Measurements from ENCODE around the gene NISCH. TPM values are rescaled to one million over a fixed set of nuclear protein-coding genes. Genes with fewer than 3 reads are reported as not detected.
A peak's percentile ranks its signal among the peaks of the same experiment; 100 is the strongest.

The NISCH gene
- polyA plus RNA-seq, 12 donors, result 50.6 to 137 (median 62.0) TPM; not detected in 1

DNA sequence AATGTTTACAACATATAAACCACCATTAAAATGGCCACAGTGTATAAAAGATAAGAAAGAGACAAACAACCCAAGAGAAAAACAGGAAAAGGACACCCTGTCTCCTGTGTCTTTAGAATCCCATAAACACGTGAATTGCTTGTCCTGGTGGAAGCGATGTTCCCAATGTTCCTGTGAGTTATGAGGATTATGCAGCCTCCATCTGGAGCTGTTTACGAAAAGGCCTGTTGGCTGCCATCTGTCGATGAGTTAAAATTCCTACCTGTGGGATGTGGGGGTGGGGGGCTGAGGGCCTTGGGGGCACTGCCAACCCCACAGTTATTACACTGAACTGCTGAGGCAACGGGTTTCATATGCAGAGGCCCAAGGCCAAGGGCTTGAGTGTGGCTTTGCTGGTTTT, 13.6 kb downstream of the NISCH start:
- no peak for DNase-seq

DNA sequence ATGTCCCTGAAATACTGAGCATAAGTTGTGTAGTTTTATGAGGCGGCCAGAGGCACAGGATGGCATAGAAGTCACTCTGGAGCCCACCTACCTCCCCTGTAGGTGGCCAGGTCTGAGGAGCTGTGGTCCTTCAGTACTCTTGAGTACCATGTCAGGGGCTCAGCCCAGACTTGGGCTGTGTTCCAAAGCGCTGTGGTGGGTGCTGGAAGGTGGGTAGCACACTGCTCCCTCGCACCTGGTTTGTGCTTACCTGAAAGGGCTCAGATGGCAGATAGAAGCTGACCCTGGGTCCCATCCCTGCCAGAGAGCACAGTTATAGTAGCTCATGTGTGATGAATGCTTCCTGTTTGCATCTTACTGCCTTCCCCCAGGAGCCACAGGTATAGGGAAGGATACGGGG, 15.5 kb downstream of the NISCH start:
- no peak for DNase-seq

DNA sequence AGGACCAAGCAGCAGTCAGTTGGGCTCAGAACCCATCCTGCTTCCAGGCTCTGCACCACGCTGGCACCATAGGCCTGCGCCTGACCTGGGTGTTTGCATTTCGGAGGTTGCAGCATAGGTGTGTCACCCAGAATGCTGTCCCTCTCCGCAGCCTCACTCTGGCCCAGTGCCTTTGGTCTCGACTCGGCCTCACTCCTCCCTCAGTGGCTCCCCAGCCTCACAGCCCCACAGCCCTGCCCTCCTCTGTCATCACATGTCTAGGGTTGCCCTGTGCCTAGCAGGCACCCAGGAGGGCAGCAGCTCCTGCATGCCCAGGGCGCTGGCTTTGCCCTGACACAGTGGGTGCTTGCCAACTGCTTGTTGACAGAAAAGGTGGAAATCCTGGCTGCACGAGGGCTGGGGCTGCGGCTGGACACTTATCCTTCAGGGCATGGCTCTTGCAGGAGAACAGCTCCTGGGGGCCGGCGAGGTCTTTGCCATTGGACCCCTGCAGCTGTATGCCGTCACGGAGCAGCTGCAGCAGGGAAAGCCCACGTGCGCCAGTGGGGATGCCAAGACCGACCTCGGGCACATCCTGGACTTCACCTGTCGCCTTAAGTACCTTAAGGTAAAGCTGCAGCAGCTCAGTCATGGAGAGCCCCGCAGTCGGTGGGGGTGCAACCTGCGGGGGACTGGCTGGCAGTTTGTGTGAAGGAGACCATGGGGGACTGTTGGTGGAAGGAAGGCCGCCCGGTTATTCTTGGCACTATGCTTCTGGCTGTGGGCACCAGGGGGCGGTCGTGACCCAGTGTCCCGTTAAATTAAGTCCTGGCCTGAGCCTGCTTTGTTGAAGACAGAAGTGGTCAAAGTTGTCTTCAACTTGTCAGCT, 16.2 kb downstream of the NISCH start:
- DNase-seq, result no peak

DNA sequence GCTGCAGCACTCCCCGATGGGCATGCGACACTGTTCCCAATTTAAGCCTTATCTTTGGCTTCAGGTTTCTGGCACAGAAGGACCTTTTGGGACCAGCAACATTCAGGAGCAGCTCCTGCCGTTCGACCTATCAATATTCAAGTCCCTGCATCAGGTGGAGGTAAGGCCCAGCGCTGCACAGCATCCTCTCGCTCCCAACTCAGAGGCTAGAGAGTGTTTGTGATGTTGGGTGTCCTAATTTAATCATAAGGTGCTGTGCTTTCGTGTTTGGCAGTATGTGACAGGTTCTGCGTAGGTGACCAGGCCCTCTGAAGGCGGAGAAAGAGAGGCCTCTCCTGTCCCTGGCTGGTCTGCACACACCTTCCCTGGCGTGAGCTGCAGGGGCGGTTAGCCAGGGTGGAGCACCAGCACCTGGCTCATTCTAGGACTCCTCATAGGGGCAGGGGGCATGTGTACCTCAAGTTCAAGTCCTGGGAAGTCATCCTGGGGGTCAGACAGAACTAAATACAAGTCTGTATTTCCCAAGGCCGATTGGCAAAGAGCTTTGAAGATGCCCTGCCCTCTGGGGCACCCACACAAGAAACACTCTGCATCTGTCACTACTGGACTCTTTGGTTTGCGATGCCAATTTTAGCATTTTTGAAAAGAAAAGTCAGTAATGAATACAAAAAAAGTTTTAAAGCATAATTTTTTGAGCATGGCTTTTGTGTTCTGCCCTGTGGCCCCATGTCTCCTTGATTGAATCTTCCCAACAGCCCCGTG, 17.0 kb downstream of the NISCH start:
- DNase-seq, result no peak

DNA sequence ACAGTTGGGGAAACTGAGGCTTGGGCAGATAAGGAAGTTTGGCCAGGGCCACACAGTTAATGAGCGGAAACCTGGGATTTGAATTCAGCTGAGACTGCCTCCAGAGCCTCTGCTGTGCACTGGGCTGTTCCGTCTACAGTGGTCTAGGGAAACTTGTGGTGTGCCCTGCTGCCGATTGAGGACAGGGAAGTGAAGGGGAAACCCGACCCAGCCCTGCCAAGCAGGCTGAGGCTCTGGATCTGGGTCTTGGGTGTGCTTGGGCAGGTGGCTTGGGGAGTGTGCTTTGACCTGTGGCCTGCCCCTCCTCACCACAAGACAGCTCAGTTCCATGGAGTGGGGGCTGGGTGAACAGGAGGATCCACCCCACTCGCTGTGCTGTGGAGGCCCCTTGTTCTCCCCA, 17.6 kb downstream of the NISCH start:
- no peak for DNase-seq

DNA sequence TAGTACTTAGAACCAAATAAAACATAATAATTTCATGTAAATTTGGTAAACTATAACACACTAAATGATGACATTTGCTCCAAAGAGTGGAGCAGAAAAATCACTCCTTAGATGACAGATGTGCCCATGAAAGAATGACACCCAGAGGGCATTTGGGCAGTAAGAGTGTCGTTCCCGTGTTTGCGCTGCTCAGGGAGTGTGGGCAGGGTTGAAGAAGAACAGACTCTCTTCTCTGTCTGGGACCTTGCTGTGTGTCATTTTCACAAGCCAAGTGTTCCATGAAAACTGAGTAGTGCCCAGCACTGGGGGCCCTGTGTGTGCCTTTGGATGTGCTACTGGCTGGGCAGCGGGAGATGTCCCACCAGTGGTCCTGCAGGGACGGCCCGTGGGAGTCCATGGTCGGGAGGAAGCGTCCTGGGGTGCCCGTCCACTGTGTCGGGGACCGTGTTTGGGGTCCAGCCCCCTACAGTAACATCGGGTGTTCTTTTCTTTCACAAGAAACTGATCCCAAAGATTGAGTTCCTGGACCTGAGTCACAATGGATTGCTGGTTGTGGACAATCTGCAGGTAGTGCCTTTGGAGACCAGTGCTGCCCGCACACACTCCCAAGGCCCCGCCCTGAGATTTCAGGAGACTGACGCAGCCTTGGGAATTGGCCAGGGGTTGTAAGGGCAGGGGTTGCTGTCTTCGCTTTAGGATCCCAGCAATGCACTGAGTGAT, 21.8 kb downstream of the NISCH start:
- DNase-seq, result no peak

DNA sequence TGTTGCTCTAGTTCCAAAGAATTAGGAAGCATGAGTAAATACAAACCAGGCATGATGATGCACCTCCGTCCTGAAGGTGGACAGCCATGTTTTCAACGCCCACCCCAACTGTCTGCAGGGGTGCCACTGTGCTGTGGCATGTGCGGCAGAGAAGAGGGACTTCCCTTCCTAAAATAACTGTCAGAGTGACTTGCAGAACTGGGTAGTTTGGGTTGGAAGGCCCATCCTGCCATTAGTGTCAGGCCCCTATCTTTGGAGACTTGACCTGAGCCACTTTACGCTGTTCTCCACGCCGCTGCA, 22.3 kb downstream of the NISCH start:
- DNase-seq, result no peak

DNA sequence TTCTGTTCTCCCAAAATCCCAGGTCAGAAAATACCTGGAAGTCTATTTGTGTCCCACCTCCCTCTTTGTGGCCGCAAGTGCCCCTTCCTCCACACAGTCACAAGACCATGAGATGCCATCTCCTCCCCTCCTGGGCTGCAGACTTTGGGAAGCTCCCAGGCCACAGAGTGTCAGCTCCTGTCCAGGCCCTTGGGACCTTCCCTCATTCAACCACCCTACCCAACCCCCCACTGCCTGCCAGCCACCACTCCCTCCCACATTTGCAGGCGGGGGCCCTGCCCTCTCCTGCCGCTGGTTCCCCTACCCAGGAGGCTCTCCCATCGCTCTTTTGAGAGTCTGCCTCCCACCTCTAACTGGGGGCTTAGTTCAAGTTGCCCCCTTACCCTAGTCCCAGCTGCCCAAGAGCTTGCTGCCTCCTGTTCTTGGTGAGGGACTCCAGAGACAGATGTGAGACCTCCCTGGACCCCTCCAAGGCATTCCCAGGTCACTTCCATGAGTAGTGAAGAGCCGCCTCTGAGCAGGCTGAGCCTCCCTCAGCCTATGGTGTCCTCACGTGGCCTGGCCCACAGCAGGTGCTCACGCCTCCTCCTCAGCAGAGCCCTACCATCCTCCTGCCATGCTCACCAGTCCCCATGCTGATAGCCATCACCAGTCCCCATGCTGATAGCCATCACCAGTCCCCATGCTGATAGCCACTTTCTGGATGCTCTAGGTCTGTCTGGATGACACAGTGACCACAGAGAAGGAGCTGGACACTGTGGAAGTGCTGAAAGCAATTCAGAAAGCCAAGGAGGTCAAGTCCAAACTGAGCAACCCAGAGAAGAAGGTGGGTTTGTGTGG, 23.9 kb downstream of the NISCH start:
- no peak for DNase-seq

DNA sequence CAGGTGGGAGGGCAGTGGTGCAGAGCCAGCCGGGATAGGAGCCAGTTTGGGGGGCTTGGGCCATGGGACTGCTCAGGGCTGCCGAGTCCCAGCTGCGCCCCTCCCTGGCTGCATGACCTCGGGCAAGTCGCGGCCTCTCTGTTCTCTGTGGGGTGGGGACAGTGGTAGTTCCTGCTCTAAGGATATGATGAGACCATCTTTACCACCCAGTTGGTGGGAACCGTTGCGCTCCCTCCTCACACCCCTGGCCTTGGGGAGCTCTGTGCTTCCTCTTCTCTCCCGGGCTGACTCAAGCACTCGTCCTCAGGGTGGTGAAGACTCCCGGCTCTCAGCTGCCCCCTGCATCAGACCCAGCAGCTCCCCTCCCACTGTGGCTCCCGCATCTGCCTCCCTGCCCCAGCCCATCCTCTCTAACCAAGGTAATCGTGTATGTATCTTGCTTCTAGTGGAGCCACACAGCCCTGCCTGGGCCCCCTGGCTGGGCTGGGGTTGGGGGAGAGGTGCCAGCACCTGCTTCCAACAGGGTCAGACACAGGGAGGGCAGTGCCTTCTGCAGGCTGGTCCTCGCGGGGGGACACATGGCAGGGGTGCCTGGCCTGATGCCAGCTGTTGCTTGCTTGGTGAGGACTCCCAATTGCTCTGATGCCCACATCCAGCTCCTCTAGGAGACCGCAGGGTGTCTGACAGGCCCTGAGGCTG, 24.6 kb downstream of the NISCH start:
- DNase-seq, result no peak

DNA sequence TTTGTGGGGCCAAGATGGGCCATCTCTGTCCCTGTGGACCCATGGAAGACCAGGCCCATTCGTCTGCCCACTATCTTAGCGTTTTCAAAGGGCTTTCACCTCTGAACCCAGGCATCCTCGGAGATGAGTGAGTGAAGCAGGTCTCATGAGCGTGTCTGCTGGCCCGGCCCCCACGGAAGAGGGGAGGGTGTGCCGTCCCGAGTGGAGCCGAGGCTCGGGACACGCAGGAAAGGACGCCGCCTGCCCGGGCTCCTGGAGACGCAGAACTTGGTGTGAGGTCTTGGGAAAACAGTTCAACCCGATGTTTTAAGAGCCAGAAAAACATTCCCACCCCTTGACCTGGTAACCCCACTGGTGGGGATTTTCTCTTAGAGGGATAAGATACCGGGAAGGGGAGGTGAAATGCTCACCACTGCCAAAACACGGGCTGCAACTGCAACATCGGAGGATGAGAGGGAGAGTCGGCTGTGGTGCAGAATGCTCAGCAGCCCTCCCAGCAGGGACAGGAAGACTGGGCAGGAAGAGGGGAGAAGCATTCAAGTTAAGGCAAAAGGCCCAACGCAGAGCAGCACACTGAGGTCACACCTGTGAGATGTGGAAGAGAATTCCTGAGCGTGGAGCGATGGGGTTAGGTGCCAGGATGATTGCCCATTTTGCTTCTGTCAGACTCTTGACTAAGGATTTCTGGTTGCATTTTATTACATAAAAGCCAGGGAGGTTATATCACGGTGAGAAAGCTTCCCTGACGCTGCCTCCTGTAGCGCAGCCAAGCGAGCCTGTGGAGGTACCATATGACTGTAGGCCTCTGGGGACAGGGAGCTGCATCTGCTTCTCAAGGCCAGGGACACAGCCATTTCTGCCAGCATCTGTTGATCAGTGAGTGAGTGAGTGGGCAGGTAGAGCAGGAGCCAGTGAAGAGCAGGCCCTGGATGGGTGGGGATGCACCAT, 25.6 kb downstream of the NISCH start:
- no peak for DNase-seq

DNA sequence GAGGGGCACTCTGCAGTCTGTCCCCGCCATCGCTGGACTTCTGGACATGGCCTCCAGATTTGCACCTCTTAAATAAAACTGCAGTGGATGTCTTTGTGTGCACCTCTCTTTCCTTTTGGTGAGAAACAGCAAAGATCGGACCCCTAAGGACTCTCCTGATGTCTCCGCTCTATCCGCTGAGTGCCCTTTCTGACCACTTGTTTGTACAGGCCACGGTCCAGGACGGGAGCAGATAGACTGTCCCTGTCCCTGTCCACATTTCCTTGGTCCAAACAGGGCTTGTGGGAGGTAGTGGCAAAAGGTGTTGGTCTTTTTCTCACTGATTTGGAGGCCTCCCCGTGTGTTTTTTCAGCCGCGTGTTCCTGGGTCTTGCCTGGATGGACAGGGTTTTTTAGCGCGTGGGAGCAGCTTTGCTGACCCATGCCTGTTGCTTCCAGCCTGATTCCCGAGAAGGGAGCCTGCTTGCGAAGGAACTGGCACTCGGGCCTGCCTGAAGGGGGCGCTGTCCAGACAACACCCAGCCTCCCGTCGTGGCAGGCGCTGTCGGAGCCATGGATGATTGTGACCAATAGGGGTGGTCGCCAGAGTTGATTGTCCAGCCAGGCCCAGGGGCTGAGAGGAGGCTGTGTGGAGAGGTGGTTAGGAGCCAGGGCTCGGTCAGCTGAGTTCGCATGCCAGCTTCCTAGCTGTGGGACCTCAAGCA, 26.6 kb downstream of the NISCH start:
- no peak for DNase-seq

DNA sequence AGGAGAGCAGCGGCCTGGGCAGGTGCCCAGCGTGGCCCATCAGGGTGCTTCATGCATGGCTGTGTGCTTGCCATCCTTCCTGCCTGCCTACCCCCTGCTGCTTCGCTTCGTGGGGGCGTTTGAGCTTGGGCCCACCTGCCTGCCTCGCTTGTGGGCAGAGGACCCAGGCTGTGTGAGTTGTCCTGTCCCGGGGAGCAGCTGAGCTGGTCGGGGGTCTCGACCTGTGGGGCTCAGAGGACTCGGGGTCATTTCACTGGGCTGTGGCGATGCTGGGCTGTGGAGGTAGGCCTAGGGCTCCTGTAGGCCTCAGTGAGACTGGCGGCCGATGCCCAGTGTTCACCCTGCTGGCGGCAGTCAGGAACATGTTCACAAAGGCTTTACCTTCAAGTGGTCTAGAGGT, 27.7 kb downstream of the NISCH start:
- DNase-seq, result no peak

DNA sequence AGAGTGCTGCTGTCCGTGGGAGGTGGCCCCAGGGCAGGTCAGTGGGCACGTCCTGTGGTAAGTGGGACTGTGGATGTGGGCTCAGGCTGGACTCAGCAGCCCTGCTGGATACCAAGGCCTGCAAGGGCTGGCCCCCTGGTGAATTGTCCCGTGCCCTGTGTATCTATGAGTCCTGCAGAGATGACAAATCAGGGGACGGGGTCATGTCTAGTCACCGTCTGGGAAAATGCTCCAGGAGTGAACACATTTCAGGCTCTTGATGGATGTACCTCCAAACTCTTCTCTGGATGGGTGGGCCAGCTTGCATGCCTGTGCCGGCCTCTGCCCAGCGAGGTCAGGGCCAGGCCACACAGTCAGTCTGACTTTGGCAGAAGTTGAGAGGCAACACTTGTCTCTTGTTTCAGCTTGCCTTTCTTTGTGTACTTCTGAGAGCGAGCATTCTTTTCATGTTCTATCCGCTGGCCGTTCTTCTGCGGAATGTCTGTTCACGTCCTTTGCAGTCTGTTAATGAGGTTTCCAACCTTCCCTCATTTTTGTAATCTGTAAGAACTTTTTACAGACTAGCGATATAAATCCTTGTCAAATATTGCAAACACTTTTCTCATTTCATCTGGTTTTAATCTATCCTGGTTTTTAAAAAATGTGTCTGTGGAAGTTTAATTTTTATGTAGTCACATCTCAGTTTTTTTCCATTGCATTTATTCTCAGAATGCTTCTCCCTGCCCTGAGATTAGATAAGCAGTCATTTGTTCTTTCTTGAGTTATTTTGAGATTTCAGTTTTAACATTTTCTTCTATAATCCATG, 28.4 kb downstream of the NISCH start:
- peak; percentile 20 for DNase-seq

DNA sequence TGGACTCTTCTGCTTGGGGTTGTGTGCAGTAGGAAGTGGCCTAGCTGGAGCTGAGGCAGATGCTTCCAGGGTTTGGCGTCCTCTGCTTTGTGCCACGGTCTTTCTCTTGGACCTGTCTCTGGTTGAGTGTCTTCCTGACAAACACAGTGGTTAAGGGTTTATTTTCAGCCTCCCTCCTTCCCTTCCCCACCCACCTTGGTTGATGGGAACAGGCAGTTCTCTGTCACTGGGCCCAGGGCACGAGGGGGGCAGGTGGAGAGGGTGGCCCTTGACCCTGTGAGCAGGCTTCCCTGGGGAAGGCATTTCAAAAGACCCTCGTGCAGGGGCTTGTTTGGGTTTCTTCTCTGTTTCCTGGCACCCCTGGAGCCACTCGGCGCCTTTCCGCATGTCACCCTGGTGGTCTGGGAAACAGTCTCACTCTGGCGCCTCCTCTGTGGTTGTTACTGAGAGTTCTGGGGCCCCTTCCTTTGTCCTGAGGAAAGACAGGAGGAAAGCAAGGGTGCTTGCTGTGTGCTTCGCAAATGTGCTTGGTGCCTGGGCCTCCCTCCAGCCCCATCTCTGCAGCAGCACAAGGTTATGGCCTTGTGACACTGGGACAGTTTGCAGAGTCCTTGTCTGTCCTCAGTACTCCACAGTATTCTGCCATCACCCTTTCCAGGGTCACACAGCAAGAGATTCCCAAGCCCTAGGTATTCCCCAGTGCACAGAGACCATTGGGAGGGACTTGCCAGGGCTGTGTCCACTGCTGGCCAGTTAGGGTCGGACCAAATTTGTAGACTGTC, 29.5 kb downstream of the NISCH start:
- DNase-seq, result no peak

DNA sequence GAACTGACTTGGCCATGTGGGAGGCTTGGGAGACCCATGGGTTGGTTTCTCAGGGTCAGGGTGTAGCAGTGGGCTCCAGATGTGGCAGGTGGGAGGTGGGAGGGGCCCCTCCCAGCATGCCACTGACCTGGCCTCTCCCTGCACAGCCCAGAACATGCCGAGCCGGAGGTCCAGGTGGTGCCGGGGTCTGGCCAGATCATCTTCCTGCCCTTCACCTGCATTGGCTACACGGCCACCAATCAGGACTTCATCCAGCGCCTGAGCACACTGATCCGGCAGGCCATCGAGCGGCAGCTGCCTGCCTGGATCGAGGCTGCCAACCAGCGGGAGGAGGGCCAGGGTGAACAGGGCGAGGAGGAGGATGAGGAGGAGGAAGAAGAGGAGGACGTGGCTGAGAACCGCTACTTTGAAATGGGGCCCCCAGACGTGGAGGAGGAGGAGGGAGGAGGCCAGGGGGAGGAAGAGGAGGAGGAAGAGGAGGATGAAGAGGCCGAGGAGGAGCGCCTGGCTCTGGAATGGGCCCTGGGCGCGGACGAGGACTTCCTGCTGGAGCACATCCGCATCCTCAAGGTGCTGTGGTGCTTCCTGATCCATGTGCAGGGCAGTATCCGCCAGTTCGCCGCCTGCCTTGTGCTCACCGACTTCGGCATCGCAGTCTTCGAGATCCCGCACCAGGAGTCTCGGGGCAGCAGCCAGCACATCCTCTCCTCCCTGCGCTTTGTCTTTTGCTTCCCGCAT, 31.8 kb downstream of the NISCH start:
- no peak for DNase-seq

DNA sequence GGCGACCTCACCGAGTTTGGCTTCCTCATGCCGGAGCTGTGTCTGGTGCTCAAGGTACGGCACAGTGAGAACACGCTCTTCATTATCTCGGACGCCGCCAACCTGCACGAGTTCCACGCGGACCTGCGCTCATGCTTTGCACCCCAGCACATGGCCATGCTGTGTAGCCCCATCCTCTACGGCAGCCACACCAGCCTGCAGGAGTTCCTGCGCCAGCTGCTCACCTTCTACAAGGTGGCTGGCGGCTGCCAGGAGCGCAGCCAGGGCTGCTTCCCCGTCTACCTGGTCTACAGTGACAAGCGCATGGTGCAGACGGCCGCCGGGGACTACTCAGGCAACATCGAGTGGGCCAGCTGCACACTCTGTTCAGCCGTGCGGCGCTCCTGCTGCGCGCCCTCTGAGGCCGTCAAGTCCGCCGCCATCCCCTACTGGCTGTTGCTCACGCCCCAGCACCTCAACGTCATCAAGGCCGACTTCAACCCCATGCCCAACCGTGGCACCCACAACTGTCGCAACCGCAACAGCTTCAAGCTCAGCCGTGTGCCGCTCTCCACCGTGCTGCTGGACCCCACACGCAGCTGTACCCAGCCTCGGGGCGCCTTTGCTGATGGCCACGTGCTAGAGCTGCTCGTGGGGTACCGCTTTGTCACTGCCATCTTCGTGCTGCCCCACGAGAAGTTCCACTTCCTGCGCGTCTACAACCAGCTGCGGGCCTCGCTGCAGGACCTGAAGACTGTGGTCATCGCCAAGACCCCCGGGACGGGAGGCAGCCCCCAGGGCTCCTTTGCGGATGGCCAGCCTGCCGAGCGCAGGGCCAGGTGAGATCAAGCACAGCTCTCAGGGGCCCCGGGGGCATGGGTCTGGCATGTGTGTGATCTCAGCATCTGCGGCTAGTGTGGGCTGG, 32.6 kb downstream of the NISCH start:
- DNase-seq, result no peak
